Fibroblast of lung (primary cell): ENCODE measurements around the gene DDR2. TPM values are rescaled to one million over a fixed set of nuclear protein-coding genes. Genes with fewer than 3 reads are reported as not detected.
"Not testable (repeated sequence)": the region's sequence is repeated elsewhere in the genome, so short reads cannot be mapped to it uniquely, and the experiment has no call there.

Experiments used
- DNase-seq, 2 donors: peaks; one replicate each; pipeline versions ENCODE4 v3.0.0 to v3.0.0-alpha.2; 2010; ENCODE audit warnings: low read depth in 2 of 2
- H2AFZ ChIP-seq: 2 replicates; pipeline ENCODE4 v1.5.1; 2012; ENCODE audit warnings: low read length, control low read depth, inconsistent platforms
- H3K27ac ChIP-seq: 2 replicates; pipeline ENCODE4 v1.5.1; 2011; ENCODE audit warnings: low read length, control low read depth; ENCODE audit not compliant: insufficient read depth
- H3K27me3 ChIP-seq: 2 replicates; pipeline ENCODE4 v1.5.1; 2011; ENCODE audit warnings: mild to moderate bottlenecking, low read length; ENCODE audit not compliant: control insufficient read depth, insufficient read depth
- H3K36me3 ChIP-seq: 2 replicates; pipeline ENCODE4 v1.5.1; 2011; ENCODE audit warnings: low read length; ENCODE audit not compliant: control insufficient read depth, insufficient read depth
- H3K4me1 ChIP-seq: 2 replicates; pipeline ENCODE4 v1.5.1; 2011; ENCODE audit warnings: low read length; ENCODE audit not compliant: control insufficient read depth, insufficient read depth; ENCODE audit errors: extremely low read depth
- H3K4me2 ChIP-seq: 2 replicates; pipeline ENCODE4 v1.5.1; 2011; ENCODE audit warnings: low read length, control low read depth; ENCODE audit not compliant: insufficient read depth; ENCODE audit errors: extremely low read depth
- H3K4me3 ChIP-seq, 4 experiments: fragments of 200-600 bp in 1 of 4; sonication (generic) in 1 of 4; replicated peaks in 1 of 4; 2 replicates each; pipeline ENCODE4 v1.5.1; 2011 to 2016; ENCODE audit warnings: low read length in 4 of 4, low read depth in 3 of 4, mild to moderate bottlenecking in 3 of 4, control low read depth in 2 of 4, inconsistent platforms in 1 of 4, mixed read lengths in 1 of 4; ENCODE audit not compliant: insufficient read depth in 1 of 4; ENCODE audit errors: control extremely low read depth in 1 of 4
- H3K79me2 ChIP-seq: 2 replicates; pipeline ENCODE4 v1.5.1; 2012; ENCODE audit warnings: mild to moderate bottlenecking, low read length, inconsistent platforms; ENCODE audit not compliant: control insufficient read depth, insufficient read depth
- H3K9ac ChIP-seq: 2 replicates; pipeline ENCODE4 v1.5.1; 2011; ENCODE audit warnings: mild to moderate bottlenecking, low read length, control low read depth; ENCODE audit not compliant: insufficient read depth
- H3K9me3 ChIP-seq: 2 replicates; pipeline ENCODE4 v1.5.1; 2012; ENCODE audit warnings: low read depth, low read length; ENCODE audit not compliant: control insufficient read depth, insufficient read depth
- H4K20me1 ChIP-seq: 2 replicates; pipeline ENCODE4 v1.5.1; 2011; ENCODE audit warnings: low read length; ENCODE audit not compliant: control insufficient read depth, insufficient read depth; ENCODE audit errors: extremely low read depth
- CTCF ChIP-seq, 2 donors: IDR thresholded peaks in 1 of 2; conservative IDR thresholded peaks in 1 of 2; 1 replicate in 1 of 2; 2 replicates in 1 of 2; pipeline ENCODE4 v1.5.1; 2011 to 2012; ENCODE audit warnings: low read length in 2 of 2, control low read depth in 1 of 2, inconsistent platforms in 1 of 2, low read depth in 1 of 2, mild to moderate bottlenecking in 1 of 2
- polyA plus RNA-seq, 2 donors: library from polyadenylated mRNA; depleted of rRNA in 1 of 2; stranded (reverse) in 1 of 2; unstranded in 1 of 2; fragments of >200 nt; gene quantifications; 2 replicates each; pipeline ENCODE4 v1.2.1, GENCODE V29; 2011 to 2012; ENCODE audit warnings: missing spikeins in 1 of 2
- total RNA-seq: library from RNA; depleted of rRNA; stranded (reverse); fragments of >200 nt; gene quantifications from 2 replicates; pipeline ENCODE4 v1.2.1, GENCODE V29; 2014

DDR2 gene
- total and polyA plus RNA-seq, 2 donors (not counting 1 experiment from before 2014, with no cell fraction given), result 192 to 303 TPM

- not testable (repeated sequence) for H3K9me3 ChIP-seq, H3K4me2 ChIP-seq, H3K27ac ChIP-seq, H3K4me3 ChIP-seq, H3K36me3 ChIP-seq, H3K9ac ChIP-seq, H2AFZ ChIP-seq, H3K4me1 ChIP-seq, H3K79me2 ChIP-seq, H3K27me3 ChIP-seq, H4K20me1 ChIP-seq
- TF ChIP-seq CTCF (conservative IDR thresholded peaks at IDR 0.05 in 1 of 2, IDR thresholded peaks at IDR 0.05 in 1 of 2; ENCODE audit: low read depth in 1 of 2, low read length in 2 of 2), result peak; percentile 57 to 70
- DNase-seq, result peak; percentile 49 to 79
These were observed 167.9 kb downstream of the DDR2 start for GRCh38 chr1:162799995-162800830.

DNA sequence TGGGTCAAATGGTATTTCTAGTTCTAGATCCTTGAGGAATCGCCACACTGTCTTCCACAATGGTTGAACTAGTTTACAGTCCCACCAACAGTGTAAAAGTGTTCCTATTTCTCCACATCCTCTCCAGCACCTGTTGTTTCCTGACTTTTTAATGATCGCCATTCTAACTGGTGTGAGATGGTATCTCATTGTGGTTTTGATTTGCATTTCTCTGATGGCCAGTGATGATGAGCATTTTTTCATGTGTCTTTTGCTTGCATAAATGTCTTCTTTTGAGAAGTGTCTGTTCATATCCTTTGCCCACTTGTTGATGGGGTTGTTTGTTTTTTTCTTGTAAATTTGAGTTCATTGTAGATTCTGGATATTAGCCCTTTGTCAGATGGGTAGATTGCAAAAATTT, 175.2 kb downstream of the DDR2 start:
- H3K27me3 ChIP-seq, H3K79me2 ChIP-seq, DNase-seq, H3K9me3 ChIP-seq, H2AFZ ChIP-seq, H3K27ac ChIP-seq, H3K4me1 ChIP-seq, H4K20me1 ChIP-seq, H3K9ac ChIP-seq, H3K36me3 ChIP-seq, H3K4me2 ChIP-seq, H3K4me3 ChIP-seq: not testable (repeated sequence)

- not testable (repeated sequence) for H2AFZ ChIP-seq, H3K27me3 ChIP-seq
These were observed 180.1 kb downstream of the DDR2 start for GRCh38 chr1:162812357-162812756.

DNA sequence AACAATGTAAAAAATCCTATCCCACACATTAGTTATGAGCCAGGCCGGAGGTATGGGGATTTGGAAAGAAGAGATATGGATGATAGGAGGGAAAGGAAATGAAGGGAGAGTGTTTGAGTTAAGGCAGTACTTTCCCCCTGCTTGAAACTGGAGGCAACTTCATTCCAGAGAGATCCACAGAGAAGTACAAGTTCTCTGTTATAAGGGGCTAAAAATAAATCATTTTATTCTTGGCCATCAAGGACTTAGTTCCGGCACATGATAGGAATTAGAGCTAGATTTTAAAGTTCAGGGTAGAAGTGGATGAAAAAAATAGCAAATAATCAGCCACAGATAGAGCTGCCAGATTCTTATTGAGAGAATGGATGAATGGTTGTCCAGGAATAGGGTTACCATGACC, 185.9 kb downstream of the DDR2 start:
- not testable (repeated sequence) for H3K9ac ChIP-seq, H3K79me2 ChIP-seq, H3K4me2 ChIP-seq, H3K36me3 ChIP-seq, H3K4me1 ChIP-seq, H3K27ac ChIP-seq, H4K20me1 ChIP-seq, H3K4me3 ChIP-seq, H2AFZ ChIP-seq, H3K27me3 ChIP-seq, H3K9me3 ChIP-seq, DNase-seq

More at GRCh38 chr1:162812357-162812756, 180.1 kb downstream of the DDR2 start:
- H3K9me3 ChIP-seq, DNase-seq, H3K4me1 ChIP-seq, H3K36me3 ChIP-seq, H3K9ac ChIP-seq, H3K79me2 ChIP-seq, H3K4me2 ChIP-seq, H4K20me1 ChIP-seq, H3K4me3 ChIP-seq, H3K27ac ChIP-seq: not testable (repeated sequence)

- H3K36me3 ChIP-seq, H2AFZ ChIP-seq, H3K27ac ChIP-seq, H3K9ac ChIP-seq, H3K9me3 ChIP-seq, DNase-seq, H3K27me3 ChIP-seq, H3K4me2 ChIP-seq, H4K20me1 ChIP-seq, H3K4me3 ChIP-seq, H3K79me2 ChIP-seq, H3K4me1 ChIP-seq: not testable (repeated sequence)
These were observed 186.4 kb downstream of the DDR2 start for GRCh38 chr1:162818666-162819065.
